Right kidney (tissue), 1 donor: ENCODE results near the gene MYO16.
A peak's percentile ranks its signal among the peaks of the same experiment; 100 is the strongest.

Source experiments
- DNase-seq: peaks from one replicate; pipeline ENCODE4 v3.0.0-alpha.2; 2016

The MYO16 gene

GRCh38 chr13:108797354-108797753 is 167.9 kb downstream of the MYO16 start:
- no peak for DNase-seq

- no peak for DNase-seq
Observed at GRCh38 chr13:108807841-108808240, 178.4 kb downstream of the MYO16 start.

- DNase-seq, result no peak
Observed at GRCh38 chr13:108812165-108812564, 182.8 kb downstream of the MYO16 start.

GRCh38 chr13:108812661-108813060 is 183.2 kb downstream of the MYO16 start:
- no peak for DNase-seq

- no peak for DNase-seq
Observed at GRCh38 chr13:108813587-108814170, 184.3 kb downstream of the MYO16 start.

- DNase-seq, result no peak
Observed at GRCh38 chr13:108816375-108816774, 187.0 kb downstream of the MYO16 start.

GRCh38 chr13:108827646-108828045 is 198.2 kb downstream of the MYO16 start:
- DNase-seq, result no peak

GRCh38 chr13:108828086-108828815 is 198.8 kb downstream of the MYO16 start:
- DNase-seq, result no peak

- no peak for DNase-seq
Observed at GRCh38 chr13:108830916-108831315, 201.5 kb downstream of the MYO16 start.

- no peak for DNase-seq
Observed at GRCh38 chr13:108833531-108833930, 204.1 kb downstream of the MYO16 start.

- no peak for DNase-seq
Observed at GRCh38 chr13:108834193-108834592, 204.8 kb downstream of the MYO16 start.

- no peak for DNase-seq
Observed at GRCh38 chr13:108835083-108835482, 205.7 kb downstream of the MYO16 start.

GRCh38 chr13:108850691-108851090 is 221.3 kb downstream of the MYO16 start:
- DNase-seq, result no peak

GRCh38 chr13:108851660-108852059 is 222.2 kb downstream of the MYO16 start:
- DNase-seq, result no peak

- DNase-seq, result no peak
Observed at GRCh38 chr13:108853031-108853430, 223.6 kb downstream of the MYO16 start.

- DNase-seq, result no peak
Observed at GRCh38 chr13:108855737-108856387, 226.5 kb downstream of the MYO16 start.

- no peak for DNase-seq
Observed at GRCh38 chr13:108858676-108859075, 229.3 kb downstream of the MYO16 start.

- peak; percentile 16 for DNase-seq
Observed at GRCh38 chr13:108859197-108860012, 230.0 kb downstream of the MYO16 start.

- no peak for DNase-seq
Observed at GRCh38 chr13:108860418-108860817, 231.0 kb downstream of the MYO16 start.

GRCh38 chr13:108877300-108877699 is 247.9 kb downstream of the MYO16 start:
- no peak for DNase-seq

- DNase-seq, result no peak
Observed at GRCh38 chr13:108878732-108879131, 249.3 kb downstream of the MYO16 start.

GRCh38 chr13:108889324-108889984 is 260.0 kb downstream of the MYO16 start:
- no peak for DNase-seq
